ENCODE measurements around the gene PEX12.
"Not testable (repeated sequence)": the region's sequence is repeated elsewhere in the genome, so short reads cannot be mapped to it uniquely, and the experiment has no call there.

Gene PEX12

GRCh38 chr17:35540589-35541404, 37.6 kb downstream of the PEX12 start:
- no peaks in the 10 kb centered on the region for H3K36me3 Mint-ChIP-seq (ENCODE audit: low read depth)
- TF ChIP-seq CTCF (IDR thresholded peaks at IDR 0.05) = no peak

GRCh38 chr17:35539659-35540026, 38.7 kb downstream of the PEX12 start:
- no peak overlapping the region for H3K4me3 Mint-ChIP-seq
- H3K36me3 Mint-ChIP-seq (ENCODE audit: low read depth) = no peaks in the 10 kb centered on the region
- H3K27me3 Mint-ChIP-seq (ENCODE audit: low read depth, poor library complexity) = peaks cover 31% of the 10 kb centered on the region
- no peak for DNase-seq
- TF ChIP-seq CTCF (IDR thresholded peaks at IDR 0.05) = no peak
- H3K9me3 Mint-ChIP-seq = no peaks in the 10 kb centered on the region
- no peak overlapping the region for H3K27ac Mint-ChIP-seq
- no peaks in the 10 kb centered on the region for H3K4me1 Mint-ChIP-seq

More at GRCh38 chr17:35540589-35541404, 37.6 kb downstream of the PEX12 start:
- Mint-ChIP-seq H3K4me3 (no peak overlapping the region), H3K4me1 (no peaks in the 10 kb centered on the region), H3K27me3 (ENCODE audit: low read depth, poor library complexity) (peaks cover 42% of the 10 kb centered on the region), H3K27ac (no peak overlapping the region), H3K9me3 (no peaks in the 10 kb centered on the region)
- DNase-seq = no peak

GRCh38 chr17:35537601-35538141, 40.7 kb downstream of the PEX12 start, which contains the start of gene SLFN12L:
TSS of gene SLFN12L (minus strand) at chr17:35537678. CDS start at chr17:35522364, 15,314 bp downstream.
- H3K27ac Mint-ChIP-seq = no peak within 1 kb of the TSS
- peaks cover 23% of the 10 kb centered on the region for H3K27me3 Mint-ChIP-seq (ENCODE audit: low read depth, poor library complexity)
- H3K36me3 Mint-ChIP-seq (ENCODE audit: low read depth) = no peaks in the 10 kb centered on the region
- H3K4me3 Mint-ChIP-seq = no peak within 1 kb of the TSS
- H3K9me3 Mint-ChIP-seq = no peaks in the 10 kb centered on the region
- no peaks in the 10 kb centered on the region for H3K4me1 Mint-ChIP-seq
- no peak for DNase-seq
- TF ChIP-seq CTCF (IDR thresholded peaks at IDR 0.05) = no peak

GRCh38 chr17:35536664-35537171, 41.7 kb downstream of the PEX12 start:
- Mint-ChIP-seq H3K27me3 (ENCODE audit: low read depth, poor library complexity) (peaks cover 26% of the 10 kb centered on the region), H3K4me1 (no peaks in the 10 kb centered on the region), H3K27ac (no peak overlapping the region), H3K36me3 (ENCODE audit: low read depth) (no peaks in the 10 kb centered on the region), H3K9me3 (no peaks in the 10 kb centered on the region), H3K4me3 (no peak overlapping the region)
- no peak for TF ChIP-seq CTCF (IDR thresholded peaks at IDR 0.05)
- DNase-seq = no peak

- H3K27me3 Mint-ChIP-seq (ENCODE audit: low read depth, poor library complexity) = peaks cover 20% of the 10 kb centered on the region
- not testable (repeated sequence) for H3K4me1 Mint-ChIP-seq; H3K4me3 Mint-ChIP-seq; H3K36me3 Mint-ChIP-seq (ENCODE audit: low read depth); H3K9me3 Mint-ChIP-seq; H3K27ac Mint-ChIP-seq; DNase-seq
Observed at GRCh38 chr17:35535406-35535805, 43.0 kb downstream of the PEX12 start.

GRCh38 chr17:35534576-35535093, 43.7 kb downstream of the PEX12 start:
- no peak overlapping the region for H3K4me3 Mint-ChIP-seq
- no peaks in the 10 kb centered on the region for H3K36me3 Mint-ChIP-seq (ENCODE audit: low read depth)
- no peaks in the 10 kb centered on the region for H3K9me3 Mint-ChIP-seq
- TF ChIP-seq CTCF (IDR thresholded peaks at IDR 0.05) = no peak
- H3K4me1 Mint-ChIP-seq = no peaks in the 10 kb centered on the region
- H3K27me3 Mint-ChIP-seq (ENCODE audit: low read depth, poor library complexity) = peaks cover 13% of the 10 kb centered on the region
- DNase-seq = no peak
- no peak overlapping the region for H3K27ac Mint-ChIP-seq

All from nephron progenitor cell (in vitro differentiated cells).